Sigmoid colon (tissue), 7 donors: ENCODE measurements around the gene EEF1A2. TPM values are rescaled to one million over a fixed set of nuclear protein-coding genes. Genes with fewer than 3 reads are reported as not detected.

Source experiments
- DNase-seq: peaks from one replicate; pipeline ENCODE4 v3.0.0-alpha.2; 2019
- H3K27ac ChIP-seq, 4 donors: fragments of 200-600 bp; sonication (generic); one replicate each; pipeline ENCODE4 v1.5.1; 2016 to 2019; ENCODE audit warnings: mild to moderate bottlenecking in 1 of 4
- H3K27me3 ChIP-seq, 3 donors: fragments of 200-600 bp; sonication (generic); one replicate each; pipeline ENCODE4 v1.5.1; 2019; ENCODE audit warnings: mild to moderate bottlenecking in 1 of 3
- H3K36me3 ChIP-seq, 4 donors: fragments of 200-600 bp; sonication (generic); one replicate each; pipeline ENCODE4 v1.5.1; 2016 to 2019
- H3K4me1 ChIP-seq, 4 donors: fragments of 200-600 bp; sonication (generic); one replicate each; pipeline ENCODE4 v1.5.1; 2017 to 2019
- H3K4me3 ChIP-seq, 4 donors: fragments of 200-600 bp; sonication (generic); one replicate each; pipeline ENCODE4 v1.5.1; 2017 to 2019; ENCODE audit warnings: mild to moderate bottlenecking in 2 of 4, moderate library complexity in 1 of 4
- H3K9me3 ChIP-seq, 4 donors: fragments of 200-600 bp in 3 of 4; sonication (generic) in 3 of 4; one replicate each; pipeline versions ENCODE4 v1.5.1 to v1.6.1; 2013 to 2019
- EP300 ChIP-seq, 4 donors: sonication (generic); formaldehyde crosslinking; IDR thresholded peaks; one replicate each; pipeline ENCODE4 v1.6.1; 2017; ENCODE audit warnings: antibody characterized with exemption in 4 of 4
- POLR2A ChIP-seq, 2 donors: fragments of 450-650 bp; IDR thresholded peaks; one replicate each; pipeline ENCODE4 v1.6.1; 2016; ENCODE audit warnings: antibody characterized with exemption in 2 of 2, mild to moderate bottlenecking in 2 of 2, moderate library complexity in 2 of 2
- POLR2AphosphoS5 ChIP-seq, 4 donors: sonication (generic); formaldehyde crosslinking; IDR thresholded peaks; one replicate each; pipeline ENCODE4 v1.6.1; 2017; ENCODE audit warnings: antibody characterized with exemption in 4 of 4
- WGBS, 2 donors: extraction: QIAGEN DNeasy Blood & Tissue Kit; methylation state at CpG; one replicate each; pipeline ENCODE4 v1.1.7; 2013; 5-methylcytosine and 5-hydroxymethylcytosine counted together
- intact Hi-C: fragments of 100-400 bp; cut with DNase I; formaldehyde crosslinking; loops from one replicate; pipeline ENCODE4 v1.15.1; 2023
- polyA plus RNA-seq, 3 donors: library from polyadenylated mRNA; stranded (reverse); fragments of 200-250 nt; gene quantifications; one replicate each; pipeline ENCODE4 v1.2.3, GENCODE V29; 2013
- total RNA-seq, 4 donors: library from RNA; depleted of rRNA; stranded (reverse); fragments of >200 nt; gene quantifications; one replicate each; pipeline ENCODE4 v1.1.0, GENCODE V29; 2016
- TF ChIP-seq, protein P1 (sequence below), 4 experiments: fragments of 450-650 bp in 3 of 4; fragments of 200-600 bp in 1 of 4; IDR thresholded peaks; one replicate each; pipeline ENCODE4 v1.5.1; 2016 to 2019; ENCODE audit warnings: antibody characterized with exemption in 4 of 4, mild to moderate bottlenecking in 3 of 4, moderate library complexity in 2 of 4
- donor health status: healthy with polysubstance abuse.
- donor health status: Bipolar disorder and iron deficiency.
- donor health status: healthy.

EEF1A2 gene
- total and polyA plus RNA-seq, 7 donors = 2.8 to 14.3 (median 7.8) TPM

DNA sequence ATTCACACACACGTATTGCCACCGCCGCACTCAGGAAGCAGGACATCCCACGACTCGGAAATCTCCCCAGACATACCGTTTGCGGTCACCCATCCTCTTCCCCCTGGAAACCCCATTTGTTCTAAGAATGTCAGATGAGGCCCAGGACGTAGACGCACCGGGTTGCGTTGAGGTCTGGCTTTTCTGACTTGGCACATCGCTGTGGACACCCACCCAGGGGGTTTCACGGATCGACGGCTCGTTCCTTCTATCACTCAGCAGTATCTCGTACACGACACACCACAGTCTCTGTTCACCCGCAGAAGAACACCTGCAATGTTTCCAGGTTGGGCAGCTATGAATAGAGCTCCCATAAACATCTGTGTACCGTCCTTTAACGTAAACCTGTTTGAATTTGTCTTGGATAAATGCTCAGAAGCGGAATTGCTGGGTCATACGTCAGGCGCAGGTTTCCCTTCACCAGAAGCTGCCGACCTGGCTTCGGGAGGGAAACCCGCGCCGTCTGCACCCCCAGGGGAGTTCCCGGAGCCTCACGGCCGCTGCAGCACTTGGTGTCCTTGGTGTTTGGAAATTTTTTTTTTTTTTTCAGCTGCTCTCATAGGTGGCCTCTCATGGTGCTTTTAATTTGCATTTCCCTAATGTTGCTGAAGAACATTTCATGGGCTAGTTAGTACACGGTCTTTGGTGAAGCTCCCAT lies 9.3 kb upstream of the EEF1A2 start:
- no peak overlapping the region for H3K4me3 ChIP-seq
- H3K36me3 ChIP-seq = no peaks in the 10 kb centered on the region
- TF ChIP-seq, protein P1, sequence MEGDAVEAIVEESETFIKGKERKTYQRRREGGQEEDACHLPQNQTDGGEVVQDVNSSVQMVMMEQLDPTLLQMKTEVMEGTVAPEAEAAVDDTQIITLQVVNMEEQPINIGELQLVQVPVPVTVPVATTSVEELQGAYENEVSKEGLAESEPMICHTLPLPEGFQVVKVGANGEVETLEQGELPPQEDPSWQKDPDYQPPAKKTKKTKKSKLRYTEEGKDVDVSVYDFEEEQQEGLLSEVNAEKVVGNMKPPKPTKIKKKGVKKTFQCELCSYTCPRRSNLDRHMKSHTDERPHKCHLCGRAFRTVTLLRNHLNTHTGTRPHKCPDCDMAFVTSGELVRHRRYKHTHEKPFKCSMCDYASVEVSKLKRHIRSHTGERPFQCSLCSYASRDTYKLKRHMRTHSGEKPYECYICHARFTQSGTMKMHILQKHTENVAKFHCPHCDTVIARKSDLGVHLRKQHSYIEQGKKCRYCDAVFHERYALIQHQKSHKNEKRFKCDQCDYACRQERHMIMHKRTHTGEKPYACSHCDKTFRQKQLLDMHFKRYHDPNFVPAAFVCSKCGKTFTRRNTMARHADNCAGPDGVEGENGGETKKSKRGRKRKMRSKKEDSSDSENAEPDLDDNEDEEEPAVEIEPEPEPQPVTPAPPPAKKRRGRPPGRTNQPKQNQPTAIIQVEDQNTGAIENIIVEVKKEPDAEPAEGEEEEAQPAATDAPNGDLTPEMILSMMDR (IDR thresholded peaks at IDR 0.05) = no peak
- TF ChIP-seq EP300 (IDR thresholded peaks at IDR 0.05) (no peak), POLR2A (IDR thresholded peaks at IDR 0.05) (no peak), POLR2AphosphoS5 (IDR thresholded peaks at IDR 0.05) (no peak)
- 86 to 89% methylated on average over 33 of the region's 33 CpGs for WGBS, 2 donors
- H3K9me3 ChIP-seq = peaks cover 0 to 6% (median 2%) of the 10 kb centered on the region in 4 donors
- DNase-seq = no peak
- peaks cover 0 to 35% (median 12%) of the 10 kb centered on the region in 3 donors for H3K27me3 ChIP-seq
- intact Hi-C loops = no loop called here
- no peaks in the 10 kb centered on the region for H3K4me1 ChIP-seq
- H3K27ac ChIP-seq = no peak overlapping the region

DNA sequence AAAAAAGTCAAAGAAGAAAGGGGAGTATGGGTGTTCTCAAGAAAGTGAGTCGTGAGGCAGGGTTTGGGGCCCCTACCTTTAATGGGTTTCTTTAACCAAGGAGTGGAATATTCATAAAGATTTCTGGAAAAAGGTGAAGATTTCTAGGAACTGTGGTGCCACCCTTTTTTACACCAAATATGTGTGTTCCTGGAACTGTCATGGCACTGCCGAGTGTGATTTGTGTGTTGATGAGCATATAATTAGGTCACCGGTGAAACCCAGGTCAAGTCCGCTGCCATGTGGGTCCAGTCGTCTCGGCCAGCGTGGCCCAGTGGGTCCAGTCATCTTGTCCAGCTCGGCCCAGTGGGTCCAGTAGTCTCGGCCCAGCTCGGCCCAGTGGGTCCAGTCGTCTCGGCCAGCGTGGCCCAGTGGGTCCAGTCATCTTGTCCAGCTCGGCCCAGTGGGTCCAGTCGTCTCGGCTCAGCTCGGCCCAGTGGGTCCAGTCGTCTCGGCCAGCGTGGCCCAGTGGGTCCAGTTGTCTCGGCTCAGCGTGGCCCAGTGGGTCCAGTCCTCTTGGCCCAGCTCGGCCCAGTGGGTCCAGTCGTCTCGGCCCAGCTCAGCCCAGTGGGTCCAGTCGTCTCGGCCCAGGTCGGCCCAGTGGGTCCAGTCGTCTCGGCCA lies 8.3 kb upstream of the EEF1A2 start:
- H3K36me3 ChIP-seq = no peaks in the 10 kb centered on the region
- intact Hi-C loops = no loop called here
- no peak overlapping the region for H3K4me3 ChIP-seq
- whole genome bisulfite sequencing, 2 donors = 91 to 92% methylated on average over 30 of the region's 30 CpGs
- peaks cover 0 to 2% (median 0%) of the 10 kb centered on the region in 4 donors for H3K4me1 ChIP-seq
- no peak for TF ChIP-seq EP300 (IDR thresholded peaks at IDR 0.05)
- no peak for TF ChIP-seq POLR2A (IDR thresholded peaks at IDR 0.05)
- TF ChIP-seq, protein P1 (IDR thresholded peaks at IDR 0.05) = no peak
- TF ChIP-seq POLR2AphosphoS5 (IDR thresholded peaks at IDR 0.05) = no peak
- peaks cover 0 to 6% (median 2%) of the 10 kb centered on the region in 4 donors for H3K9me3 ChIP-seq
- peaks cover 0 to 35% (median 12%) of the 10 kb centered on the region in 3 donors for H3K27me3 ChIP-seq
- no peak for DNase-seq
- H3K27ac ChIP-seq = no peak overlapping the region

DNA sequence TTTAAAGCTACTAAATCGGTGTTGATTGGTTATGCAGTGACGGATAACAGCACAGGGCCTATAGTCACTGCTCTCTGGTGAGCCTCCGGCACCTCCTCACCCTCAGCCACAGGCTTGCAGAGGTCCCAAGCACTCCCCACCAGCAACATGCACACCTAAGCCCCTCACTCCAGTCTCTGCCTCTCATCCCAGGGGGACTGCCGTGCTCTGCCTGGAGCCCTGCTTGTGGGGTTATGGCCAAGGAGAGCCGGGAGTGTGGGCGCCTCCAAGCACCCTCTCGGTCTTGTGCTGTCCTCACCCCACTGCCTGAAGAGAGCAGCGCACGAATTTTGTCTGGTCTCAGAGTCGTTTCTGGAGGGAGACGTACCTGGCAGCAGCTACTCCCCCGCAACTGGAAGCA lies 6.8 kb upstream of the EEF1A2 start:
- Histone ChIP-seq H3K4me1 (peaks cover 0 to 7% (median 3%) of the 10 kb centered on the region in 4 donors), H3K9me3 (peaks cover 0 to 6% (median 2%) of the 10 kb centered on the region in 4 donors), H3K36me3 (no peaks in the 10 kb centered on the region), H3K4me3 (no peak overlapping the region), H3K27ac (no peak overlapping the region), H3K27me3 (peaks cover 0 to 43% (median 13%) of the 10 kb centered on the region in 3 donors)
- intact Hi-C loops = no loop called here
- 83 to 92% methylated on average over 12 of the region's 12 CpGs for WGBS, 2 donors
- no peak for DNase-seq
- TF ChIP-seq POLR2AphosphoS5 (IDR thresholded peaks at IDR 0.05) (no peak), EP300 (IDR thresholded peaks at IDR 0.05) (no peak), POLR2A (IDR thresholded peaks at IDR 0.05) (no peak)
- TF ChIP-seq, protein P1 (IDR thresholded peaks at IDR 0.05) = no peak

DNA sequence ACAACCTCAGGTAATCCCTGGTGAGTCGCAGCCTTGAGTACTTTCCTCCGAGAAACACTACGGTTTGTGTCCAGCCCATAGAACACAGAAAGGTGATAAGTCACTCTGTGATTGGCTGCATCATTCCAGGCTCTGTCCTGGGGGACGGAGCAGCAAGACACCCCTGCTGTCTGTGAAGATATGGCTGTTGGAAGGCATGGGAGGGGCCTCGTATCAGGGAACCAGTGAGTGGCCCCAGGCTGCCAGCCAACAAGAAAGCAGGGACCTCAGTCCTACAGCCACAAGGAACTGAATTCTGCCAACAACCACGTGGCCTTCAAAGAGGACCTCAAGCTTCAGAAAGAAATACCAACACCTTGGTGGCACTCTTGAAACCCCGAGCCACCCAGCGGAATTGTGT lies 6.4 kb upstream of the EEF1A2 start:
- Histone ChIP-seq H3K4me3 (no peak overlapping the region), H3K27ac (no peak overlapping the region), H3K27me3 (peaks cover under 1 to 45% (median 17%) of the 10 kb centered on the region in 3 donors), H3K9me3 (peaks cover 0 to 6% (median 2%) of the 10 kb centered on the region in 4 donors), H3K4me1 (peaks cover 0 to 7% (median 3%) of the 10 kb centered on the region in 4 donors), H3K36me3 (no peaks in the 10 kb centered on the region)
- DNase-seq = no peak
- intact Hi-C loops = no loop called here
- 86 to 89% methylated on average over 8 of the region's 8 CpGs for WGBS, 2 donors
- TF ChIP-seq, protein P1 (IDR thresholded peaks at IDR 0.05) = no peak
- TF ChIP-seq POLR2A (IDR thresholded peaks at IDR 0.05) (no peak), EP300 (IDR thresholded peaks at IDR 0.05) (no peak), POLR2AphosphoS5 (IDR thresholded peaks at IDR 0.05) (no peak)
